HG02970 (cell line): ENCODE measurements around the gene C1orf21.

Source experiments
- ATAC-seq: cut with Tn5 transposase; IDR thresholded peaks from one replicate; pipeline ENCODE4 v1.9.1; 2021; ENCODE audit warnings: mild to moderate bottlenecking, moderate library complexity, moderate number of reproducible peaks; ENCODE audit not compliant: unreplicated experiment, low FRiP score

The C1orf21 gene

DNA sequence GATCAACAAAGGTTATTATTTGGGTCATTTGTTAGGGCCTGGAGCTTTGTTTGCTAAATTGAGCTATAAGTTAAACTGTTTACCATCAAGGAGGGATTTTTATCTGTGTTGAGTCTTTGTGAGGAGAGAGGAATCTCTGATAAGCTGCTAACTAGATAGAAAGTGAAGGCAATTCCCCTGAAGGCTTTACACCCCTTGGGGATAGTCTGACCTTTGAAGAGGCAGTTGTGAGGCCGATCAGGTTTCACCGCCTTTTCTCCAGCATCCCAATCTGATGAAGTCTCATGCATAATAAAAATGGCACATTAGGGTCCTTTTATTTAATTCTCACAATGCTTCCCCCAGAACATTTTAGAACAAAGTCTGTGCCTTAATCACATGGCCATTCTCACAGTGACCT, 21.8 kb downstream of the C1orf21 start:
- no peak for ATAC-seq

DNA sequence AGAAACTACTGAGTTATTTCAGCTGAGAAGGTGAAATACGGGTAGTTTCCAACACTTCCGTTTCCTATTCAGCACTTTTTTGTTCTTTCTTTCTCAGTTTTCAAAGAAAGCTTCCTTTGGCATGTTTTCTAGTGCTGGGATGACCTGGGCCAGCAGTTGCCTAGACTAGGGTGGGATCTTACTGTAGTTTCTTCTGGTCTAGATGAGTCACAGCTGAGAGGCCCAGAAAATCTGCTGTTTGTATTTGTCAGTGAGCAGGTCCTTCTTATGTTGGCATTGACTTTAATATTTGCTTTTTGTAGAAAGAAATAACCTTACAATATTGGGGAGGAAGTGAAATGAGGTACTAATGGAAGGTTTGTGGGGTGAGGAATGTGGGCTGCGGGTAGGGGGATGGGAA, 22.2 kb downstream of the C1orf21 start:
- ATAC-seq = no peak

DNA sequence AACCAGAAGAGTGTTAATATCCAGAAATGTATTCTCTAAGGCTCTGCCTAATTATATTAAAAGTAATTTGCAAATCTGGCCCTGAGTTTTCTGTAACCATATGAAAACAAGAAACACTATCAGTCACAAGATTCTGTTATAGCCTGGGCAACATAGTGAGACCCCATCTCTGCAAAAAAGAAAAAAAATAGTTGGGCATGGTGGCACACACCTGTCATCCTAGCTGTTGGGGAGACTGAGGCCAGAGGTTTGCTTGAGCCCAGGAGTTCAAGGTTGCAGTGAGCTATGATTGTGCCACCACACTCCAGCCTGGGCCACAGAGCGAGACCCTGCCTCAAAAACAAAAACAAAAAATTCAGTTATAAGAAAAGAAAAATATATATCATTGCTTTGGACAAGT, 25.6 kb downstream of the C1orf21 start:
- ATAC-seq = no peak

DNA sequence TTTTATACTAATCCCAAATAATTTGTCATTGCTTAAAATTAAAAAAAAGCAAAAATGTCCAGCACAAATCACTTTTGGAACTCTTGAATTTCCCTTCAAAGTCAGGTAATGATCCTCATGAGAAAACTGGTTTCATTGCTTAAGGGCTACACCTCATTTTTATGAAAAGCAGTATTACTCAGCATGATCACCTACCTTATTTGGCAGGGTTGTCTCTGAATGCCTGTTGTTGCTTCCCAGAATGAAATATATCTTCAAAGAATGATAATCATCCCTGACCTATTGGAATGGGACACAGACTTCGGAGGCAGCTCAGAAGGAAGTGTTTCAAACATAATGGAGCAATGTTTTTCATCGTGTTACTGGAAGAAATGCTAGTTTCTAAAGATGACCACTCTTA, 29.7 kb downstream of the C1orf21 start:
- no peak for ATAC-seq

DNA sequence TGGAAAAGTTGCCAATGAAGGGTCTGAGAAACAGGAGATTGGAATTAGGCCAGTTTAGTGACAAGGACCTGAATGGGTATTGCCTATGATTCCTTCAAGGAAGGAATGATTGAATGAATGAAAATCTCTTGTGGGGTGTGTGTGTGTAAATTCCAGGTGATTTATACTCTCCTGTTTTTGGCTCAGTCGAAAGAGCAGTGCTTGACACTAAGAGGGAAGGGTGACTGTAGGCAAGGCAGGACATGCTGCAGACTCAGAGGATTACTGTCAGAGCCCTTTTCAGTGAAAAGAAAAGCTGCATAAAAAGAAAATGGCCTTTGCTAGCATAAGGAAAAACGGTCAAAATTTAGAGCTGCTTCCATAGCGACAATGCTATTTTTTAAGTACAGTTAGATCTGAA, 30.1 kb downstream of the C1orf21 start:
- ATAC-seq = no peak

DNA sequence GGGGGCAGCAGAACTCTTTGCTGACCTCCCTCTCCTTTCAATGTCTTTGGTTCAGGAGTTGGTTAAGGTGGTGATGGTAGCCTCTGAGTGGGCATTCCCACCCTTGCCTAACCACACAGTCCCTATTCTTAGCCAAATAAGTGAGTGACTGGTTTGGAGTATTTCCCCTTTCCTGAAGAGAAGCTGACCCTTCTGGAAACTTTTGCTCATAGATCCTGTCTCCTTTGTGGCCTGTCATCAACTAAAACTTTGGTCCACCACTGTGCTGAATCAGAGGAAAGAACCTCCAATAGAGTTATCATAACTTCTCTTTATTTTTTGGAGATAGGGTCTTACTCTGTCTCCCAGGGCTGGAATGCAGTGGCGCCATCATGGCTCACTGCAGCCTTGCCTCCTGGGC, 31.1 kb downstream of the C1orf21 start:
- ATAC-seq = no peak

DNA sequence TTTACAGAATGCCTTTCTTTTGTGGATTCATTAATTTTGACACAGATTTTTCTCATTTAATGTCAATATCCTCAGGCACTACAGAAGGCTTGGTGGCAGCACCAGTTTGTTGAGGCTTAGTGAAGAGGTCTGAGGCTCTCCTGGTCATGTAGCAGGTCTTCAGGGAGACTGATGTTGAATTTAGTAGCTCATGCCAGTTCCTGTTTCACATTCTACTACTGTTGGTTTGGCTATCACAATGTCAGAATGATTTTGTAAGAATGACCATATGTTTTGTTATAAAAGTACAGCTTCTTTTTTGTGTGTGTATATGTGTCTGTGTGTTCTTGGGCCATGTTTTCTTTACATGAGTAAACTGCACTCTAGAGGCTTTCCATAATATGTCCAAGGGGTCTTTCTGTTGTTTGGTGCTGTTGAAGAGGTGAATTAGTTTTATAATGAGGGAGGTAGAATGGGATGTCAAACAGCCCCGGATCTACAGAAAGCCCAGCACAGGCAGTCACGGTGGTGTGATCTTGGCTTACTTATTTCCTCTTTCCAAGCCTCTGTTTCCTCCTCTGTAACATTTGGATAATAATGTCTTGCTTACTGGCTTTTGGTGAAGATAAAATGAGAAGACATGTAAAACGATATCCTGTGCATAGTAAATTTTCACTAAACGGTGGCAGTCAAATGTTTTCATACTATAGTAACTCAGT, 32.0 kb downstream of the C1orf21 start:
- ATAC-seq = no peak

DNA sequence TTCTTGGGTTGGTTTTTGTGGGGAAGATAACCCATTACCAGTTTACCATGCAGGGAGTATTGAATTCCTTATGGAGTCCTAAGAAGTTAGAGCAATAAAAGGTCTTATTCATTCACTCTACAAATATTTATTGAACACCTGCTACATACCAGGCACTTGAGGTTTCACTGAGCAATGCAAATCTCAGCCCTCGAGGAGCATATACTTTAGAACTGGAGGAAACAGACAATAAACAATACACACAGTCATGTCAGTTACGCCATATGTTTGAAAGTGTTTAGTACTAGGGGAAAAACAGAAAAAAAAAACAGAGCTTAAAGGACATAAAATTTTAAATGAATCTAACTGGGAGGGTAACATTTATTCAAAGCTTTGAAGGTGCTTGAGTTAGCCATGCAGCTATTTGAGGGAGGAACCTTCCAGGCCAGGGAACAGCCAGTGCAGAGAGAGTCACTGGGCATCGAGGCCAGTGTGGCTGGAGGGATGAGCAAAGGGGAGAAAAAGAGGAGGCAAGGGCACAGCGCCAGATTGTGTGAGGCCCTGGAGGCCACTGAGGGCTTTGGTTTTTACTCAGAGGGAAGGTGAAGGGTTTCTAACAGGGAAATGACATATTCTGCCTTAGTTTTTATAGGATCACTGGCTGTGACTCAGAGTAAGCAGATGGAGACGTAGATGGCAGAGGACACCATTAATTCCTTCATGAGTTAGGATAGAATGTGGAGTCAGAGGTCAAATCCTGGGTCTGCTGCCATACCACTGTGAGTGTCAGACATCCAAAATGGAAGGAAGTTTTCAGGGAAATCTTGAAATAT, 32.7 kb downstream of the C1orf21 start:
- ATAC-seq = no peak

GRCh38 chr1:184422490-184423233, 35.8 kb downstream of the C1orf21 start:
- no peak for ATAC-seq

GRCh38 chr1:184423649-184424048, 36.8 kb downstream of the C1orf21 start:
- ATAC-seq = no peak

DNA sequence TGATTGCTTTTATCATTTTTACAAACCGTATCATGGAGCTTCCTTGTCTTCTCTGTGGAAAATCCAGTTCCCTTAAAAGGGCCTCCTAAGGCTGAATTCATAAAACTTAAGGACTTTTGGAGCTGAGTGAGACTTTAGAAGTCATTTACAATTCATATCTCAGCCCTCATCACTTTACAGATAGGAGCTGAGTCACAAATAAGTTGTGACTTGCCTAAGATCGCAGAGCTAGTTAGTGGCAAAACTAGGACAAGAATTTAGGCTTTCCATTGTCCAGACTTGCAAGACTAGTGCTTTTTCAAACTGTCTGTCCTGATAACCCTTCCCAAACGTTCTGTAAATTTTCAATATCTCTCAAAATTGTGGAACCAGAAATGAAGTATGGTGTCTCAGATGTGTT, 37.3 kb downstream of the C1orf21 start:
- no peak for ATAC-seq

DNA sequence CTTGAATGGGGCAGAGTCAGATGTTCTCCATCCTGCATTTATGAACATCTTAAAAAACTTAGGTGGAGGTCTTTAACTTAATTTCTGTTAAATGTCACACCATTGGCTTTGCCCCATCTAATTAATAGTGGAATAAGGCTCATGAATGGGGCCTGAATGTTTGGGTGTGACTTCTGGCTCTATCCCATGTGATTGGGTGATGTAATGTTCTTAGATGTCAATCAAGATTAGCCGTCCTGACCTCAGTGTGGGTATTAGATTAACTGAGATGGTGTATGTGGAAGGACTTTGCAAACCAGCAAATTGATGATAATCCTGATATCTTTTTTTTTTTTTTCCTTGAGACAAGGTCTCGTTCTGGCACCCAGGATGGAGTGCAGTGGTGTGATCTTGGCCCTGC, 38.1 kb downstream of the C1orf21 start:
- no peak for ATAC-seq

DNA sequence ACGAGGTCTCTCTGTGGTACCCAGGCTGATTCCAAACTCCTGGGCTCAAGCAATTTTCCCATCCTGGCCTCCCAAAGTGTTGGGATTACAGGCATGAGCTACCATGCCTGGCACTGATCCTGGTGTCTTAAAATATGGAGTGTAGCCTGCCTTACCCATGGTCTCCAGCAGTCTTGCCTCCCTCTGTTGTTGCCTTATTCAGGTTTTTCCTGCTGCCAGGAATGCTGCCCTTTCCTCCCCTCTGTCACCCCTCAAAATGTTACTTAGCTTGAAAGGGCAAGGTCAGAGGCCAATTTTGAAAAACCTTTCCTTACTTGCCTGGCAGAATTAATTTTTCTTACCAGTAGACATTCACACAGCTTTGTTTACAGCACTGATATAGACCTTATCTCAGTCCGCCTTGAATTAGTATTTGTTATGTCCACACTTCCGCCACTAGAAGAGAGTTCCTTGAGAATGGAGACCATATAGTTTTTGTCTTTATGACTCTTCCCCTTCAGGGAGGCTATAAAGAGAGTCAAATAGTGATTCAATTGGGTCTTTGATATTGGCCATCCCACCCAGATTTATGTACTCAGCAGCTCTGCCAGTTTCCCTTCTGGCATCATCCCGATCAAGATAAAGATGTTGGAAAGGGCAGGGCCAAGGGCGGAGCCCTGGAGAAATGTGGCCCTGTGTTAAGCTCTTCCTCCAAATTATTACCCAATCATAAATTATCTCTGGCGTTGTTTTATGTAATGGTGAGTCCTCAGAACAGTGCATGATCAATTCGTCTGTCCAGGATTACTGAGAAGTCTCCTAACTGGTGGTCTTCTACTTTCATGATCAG, 38.8 kb downstream of the C1orf21 start:
- ATAC-seq = no peak

GRCh38 chr1:184426278-184426674, 39.4 kb downstream of the C1orf21 start:
- ATAC-seq = no peak

GRCh38 chr1:184427722-184428121, 40.9 kb downstream of the C1orf21 start:
- no peak for ATAC-seq

GRCh38 chr1:184428604-184429003, 41.8 kb downstream of the C1orf21 start:
- no peak for ATAC-seq

DNA sequence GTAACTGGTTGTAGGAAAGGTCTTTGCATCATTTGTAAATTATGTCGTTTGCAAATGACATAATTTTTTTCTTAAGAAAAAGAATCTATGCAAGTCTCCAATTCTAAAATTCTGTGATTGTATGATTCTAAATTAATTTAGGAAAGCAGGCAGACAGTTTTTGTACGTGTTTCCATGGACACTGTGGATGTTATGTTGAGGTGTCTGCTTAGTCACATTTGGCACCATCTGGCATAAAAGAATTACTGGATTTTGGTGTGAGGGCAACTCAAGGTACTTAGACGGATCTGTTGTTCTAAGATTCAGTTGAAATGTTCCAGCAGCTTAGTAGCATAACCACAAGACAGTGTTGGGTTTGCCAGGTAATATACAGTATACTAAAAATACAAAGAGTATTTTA, 42.5 kb downstream of the C1orf21 start:
- no peak for ATAC-seq

DNA sequence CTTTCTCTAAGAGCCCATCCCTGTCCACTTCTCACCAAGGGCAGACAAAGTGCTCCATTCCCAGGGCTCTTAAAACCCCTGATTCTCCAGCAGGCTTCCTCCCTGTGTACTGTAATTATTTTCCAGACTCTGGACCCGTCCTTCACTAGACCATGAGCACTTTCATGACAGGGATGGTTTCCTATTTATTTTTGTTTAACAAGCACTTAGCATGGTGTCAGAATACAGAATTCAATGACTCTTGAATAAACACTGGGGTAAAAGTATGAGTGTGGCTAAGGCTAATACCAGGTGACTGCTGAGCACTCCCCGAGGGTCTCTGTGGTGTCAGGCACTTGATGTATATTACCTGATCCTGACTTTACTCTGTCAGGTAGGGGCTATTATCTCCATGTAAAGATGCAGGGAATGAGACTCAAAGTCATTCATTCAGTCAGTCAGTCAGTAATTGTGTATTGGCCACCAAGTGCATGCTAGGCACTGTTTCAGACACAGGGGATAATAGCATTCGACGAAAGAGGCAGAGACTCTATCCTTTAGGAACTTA, 47.2 kb downstream of the C1orf21 start:
- no peak for ATAC-seq

DNA sequence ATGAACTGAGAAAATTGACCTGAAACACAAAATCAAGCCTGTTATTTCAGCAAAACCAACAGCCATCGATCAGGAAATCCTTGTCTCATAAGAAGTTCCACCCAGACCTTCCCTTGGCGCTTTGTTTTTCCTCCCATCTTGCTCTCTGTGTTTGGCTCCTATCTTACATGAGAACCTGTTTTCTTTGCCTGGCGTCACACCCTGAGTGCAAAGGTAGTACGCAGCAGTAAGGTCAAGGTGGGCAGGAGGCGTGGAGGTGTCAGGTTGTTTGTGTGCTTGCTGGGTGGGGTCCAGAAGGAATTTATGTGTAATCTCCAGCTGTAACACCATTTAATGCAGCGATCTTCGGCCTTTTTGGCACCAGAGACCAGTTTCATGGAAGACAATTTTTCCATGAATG, 50.5 kb downstream of the C1orf21 start:
- no peak for ATAC-seq

- ATAC-seq = no peak
Measured at GRCh38 chr1:184438363-184438762, 51.5 kb downstream of the C1orf21 start.
